AG10803 (cell line): Measurements from ENCODE around the gene NHSL2.
A peak's percentile ranks its signal among the peaks of the same experiment; 100 is the strongest.

Experiments
- DNase-seq: peaks from one replicate; pipeline ENCODE4 v3.0.0; 2010; ENCODE audit warnings: low read depth
- H3K4me3 ChIP-seq: 2 replicates; pipeline ENCODE4 v1.5.1; 2011; ENCODE audit warnings: mild to moderate bottlenecking, low read length, control low read depth
- CTCF ChIP-seq: conservative IDR thresholded peaks from 2 replicates; pipeline ENCODE4 v1.5.1; 2011; ENCODE audit warnings: mild to moderate bottlenecking, low read length, control low read depth, inconsistent platforms

Gene NHSL2

DNA sequence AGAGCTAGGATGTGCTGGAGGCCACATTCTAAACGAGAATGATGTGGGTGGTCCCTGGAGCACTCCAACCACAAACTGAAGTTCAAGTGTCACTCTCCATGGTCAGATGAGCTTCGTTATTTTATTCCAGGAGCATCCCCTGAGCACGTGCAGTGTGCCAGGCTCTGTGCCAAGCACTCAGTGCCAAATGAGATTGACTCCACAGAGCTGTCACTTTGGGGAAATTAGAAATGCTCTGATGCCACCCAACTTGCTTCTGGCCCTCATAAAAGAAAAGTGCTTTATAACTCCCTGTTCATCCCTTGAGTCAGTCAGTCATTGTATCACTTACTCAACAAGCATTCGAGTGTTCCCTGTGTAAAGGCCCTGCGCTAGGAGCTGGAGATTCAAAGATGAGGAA lies 129.9 kb downstream of the NHSL2 start:
- H3K4me3 ChIP-seq, result no peak overlapping the region
- no peak for TF ChIP-seq CTCF
- no peak for DNase-seq

GRCh38 chrX:72041176-72041575 lies 130.5 kb downstream of the NHSL2 start:
- no peak overlapping the region for H3K4me3 ChIP-seq
- no peak for TF ChIP-seq CTCF
- no peak for DNase-seq

GRCh38 chrX:72041871-72042851 lies 131.5 kb downstream of the NHSL2 start:
- DNase-seq, result peak; percentile 30
- no peak overlapping the region for H3K4me3 ChIP-seq
- TF ChIP-seq CTCF, result no peak

DNA sequence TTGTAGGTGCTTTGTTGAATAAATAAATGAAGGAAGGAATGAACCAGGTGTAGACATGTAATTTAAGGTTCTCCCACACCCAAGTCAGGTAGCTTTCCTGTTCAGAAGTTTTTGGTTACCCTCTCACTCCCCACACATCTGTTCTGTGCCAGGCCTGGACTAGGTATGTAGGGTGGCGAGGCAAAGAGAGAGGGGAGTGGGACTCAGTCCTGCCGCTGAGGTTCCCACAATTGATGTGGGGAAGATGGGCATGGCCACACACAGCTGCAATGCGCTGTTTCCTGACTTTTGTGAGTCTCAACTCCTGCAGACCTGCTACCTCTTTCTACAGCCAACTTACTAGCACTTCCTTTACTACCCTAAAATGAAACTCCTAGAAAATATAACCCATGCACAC lies 132.2 kb downstream of the NHSL2 start:
- TF ChIP-seq CTCF, result no peak
- no peak for DNase-seq
- H3K4me3 ChIP-seq, result no peak overlapping the region

GRCh38 chrX:72043636-72044035 lies 133.0 kb downstream of the NHSL2 start:
- no peak for TF ChIP-seq CTCF
- no peak for DNase-seq
- no peak overlapping the region for H3K4me3 ChIP-seq

- no peak for TF ChIP-seq CTCF
- DNase-seq, result no peak
Observed at GRCh38 chrX:72045141-72045540, 134.5 kb downstream of the NHSL2 start.

More at GRCh38 chrX:72045141-72045540, 134.5 kb downstream of the NHSL2 start:
- no peak overlapping the region for H3K4me3 ChIP-seq
